Activated CD4-positive, alpha-beta memory T cell treated with anti-CD3 and anti-CD28 coated beads for 36 hours (primary cell): ENCODE measurements around the gene PCDHB7. TPM values are rescaled to one million over a fixed set of nuclear protein-coding genes. Genes with fewer than 3 reads are reported as not detected.
"Not testable (repeated sequence)": the region's sequence is repeated elsewhere in the genome, so short reads cannot be mapped to it uniquely, and the experiment has no call there.

Experiments
- CTCF ChIA-PET: fragments of 350-600 bp; sonication (Branson Sonifier 250); formaldehyde crosslinking; loops from one replicate; lab custom pipeline; 2021; ENCODE audit warnings: antibody characterized with exemption, inconsistent platforms; lab: Charles Lee
- POLR2A ChIA-PET: fragments of 350-600 bp; sonication (Branson Sonifier 250); formaldehyde crosslinking; loops from one replicate; lab custom pipeline; 2021; ENCODE audit warnings: antibody characterized with exemption; lab: Charles Lee
- DNase-seq: peaks from one replicate; pipeline ENCODE4 v3.0.0-alpha.2; 2020
- H3K27ac Mint-ChIP-seq: one replicate; pipeline ENCODE4 v1.8.0; 2021; ENCODE audit warnings: mixed read lengths
- H3K27me3 Mint-ChIP-seq: one replicate; pipeline ENCODE4 v1.8.0; 2021; ENCODE audit warnings: mixed read lengths
- H3K36me3 Mint-ChIP-seq: one replicate; pipeline ENCODE4 v1.8.0; 2021; ENCODE audit warnings: mixed read lengths
- H3K4me1 Mint-ChIP-seq: one replicate; pipeline ENCODE4 v1.8.0; 2021; ENCODE audit warnings: low read depth, mixed read lengths
- H3K4me3 Mint-ChIP-seq: one replicate; pipeline ENCODE4 v1.8.0; 2021; ENCODE audit warnings: mild to moderate bottlenecking, mixed read lengths
- H3K9me3 Mint-ChIP-seq: one replicate; pipeline ENCODE4 v1.8.0; 2021; ENCODE audit warnings: mixed read lengths
- intact Hi-C: fragments of 100-400 bp; cut with micrococcal nuclease; formaldehyde crosslinking; loops from one replicate; pipeline ENCODE4 v1.15.1; 2023
- total RNA-seq, 2 experiments: library from RNA; stranded (reverse); gene quantifications; one replicate each; pipeline ENCODE4 v1.2.3, GENCODE V29; 2021

The PCDHB7 gene
- total RNA-seq, 2 experiments from 2014 or later = not detected

GRCh38 chr5:141186897-141187512 is 14.6 kb downstream of the PCDHB7 start, which contains the start of gene PCDHB9:
Gene PCDHB9 (plus strand): TSS chr5:141187161. CDS start chr5:141187319, 158 bp downstream.
- POLR2A ChIA-PET = no interaction called here
- DNase-seq = peak; percentile 56
- Mint-ChIP-seq H3K36me3 (peaks cover 6% of the 10 kb centered on the region), H3K4me3 (peak within 1 kb of the TSS; percentile 8), H3K4me1 (peaks cover 6% of the 10 kb centered on the region), H3K27ac (no peak within 1 kb of the TSS), H3K27me3 (peaks cover 44% of the 10 kb centered on the region), H3K9me3 (peaks cover 22% of the 10 kb centered on the region)
- CTCF ChIA-PET = interaction anchor here (0.6 to 2.5 kb wide), 16 partner anchors 10 to 1274 kb away, joined by 3 to 12 read pairs (median 3); partner anchors contain the start of genes PCDHB11, PCDHB7, PCDHGB3 and TAF7
- intact Hi-C loops = no loop called here

- DNase-seq, H3K4me1 Mint-ChIP-seq, H3K27ac Mint-ChIP-seq, POLR2A ChIA-PET, intact Hi-C loops, H3K36me3 Mint-ChIP-seq, H3K4me3 Mint-ChIP-seq, CTCF ChIA-PET: not testable (repeated sequence)
- H3K9me3 Mint-ChIP-seq = peaks cover 18% of the 10 kb centered on the region
- peaks cover 41% of the 10 kb centered on the region for H3K27me3 Mint-ChIP-seq
Measured at GRCh38 chr5:141188682-141189081, 16.2 kb downstream of the PCDHB7 start.

- H3K27ac Mint-ChIP-seq, CTCF ChIA-PET, H3K4me3 Mint-ChIP-seq, DNase-seq, POLR2A ChIA-PET, H3K4me1 Mint-ChIP-seq, intact Hi-C loops, H3K36me3 Mint-ChIP-seq: not testable (repeated sequence)
- H3K9me3 Mint-ChIP-seq = peaks cover 18% of the 10 kb centered on the region
- peaks cover 41% of the 10 kb centered on the region for H3K27me3 Mint-ChIP-seq
Measured at GRCh38 chr5:141189131-141189530, 16.7 kb downstream of the PCDHB7 start.

GRCh38 chr5:141192110-141192725 is 19.8 kb downstream of the PCDHB7 start, which contains the start of gene PCDHB10:
Gene PCDHB10 (plus strand): TSS chr5:141192353. CDS start chr5:141192553, 200 bp downstream.
- intact Hi-C loops = no loop called here
- DNase-seq = peak; percentile 54
- POLR2A ChIA-PET = no interaction called here
- peaks cover 9% of the 10 kb centered on the region for H3K36me3 Mint-ChIP-seq
- H3K27me3 Mint-ChIP-seq = peaks cover 33% of the 10 kb centered on the region
- no peak within 1 kb of the TSS for H3K4me3 Mint-ChIP-seq
- peaks cover 2% of the 10 kb centered on the region for H3K4me1 Mint-ChIP-seq
- CTCF ChIA-PET = interaction anchor here (0.7 to 1.5 kb wide), 5 partner anchors 14 to 372 kb away, joined by 3 to 6 read pairs (median 3); partner anchors contain the start of gene PCDHGA10
- peaks cover 25% of the 10 kb centered on the region for H3K9me3 Mint-ChIP-seq
- H3K27ac Mint-ChIP-seq = no peak within 1 kb of the TSS

GRCh38 chr5:141194332-141194731 is 21.9 kb downstream of the PCDHB7 start:
- DNase-seq, intact Hi-C loops, H3K27ac Mint-ChIP-seq, H3K4me1 Mint-ChIP-seq, H3K36me3 Mint-ChIP-seq, H3K4me3 Mint-ChIP-seq, POLR2A ChIA-PET, CTCF ChIA-PET: not testable (repeated sequence)
- peaks cover 30% of the 10 kb centered on the region for H3K9me3 Mint-ChIP-seq
- peaks cover 39% of the 10 kb centered on the region for H3K27me3 Mint-ChIP-seq

- peaks cover 46% of the 10 kb centered on the region for H3K27me3 Mint-ChIP-seq
- CTCF ChIA-PET = interaction anchor here (1.0 to 1.7 kb wide), 2 partner anchors 9 to 225 kb away, joined by 5 to 9 read pairs; partner anchors contain the start of genes PCDHB9 and PCDHGA11
- H3K9me3 Mint-ChIP-seq = peaks cover 37% of the 10 kb centered on the region
- no peak overlapping the region for H3K27ac Mint-ChIP-seq
- no peak overlapping the region for H3K4me3 Mint-ChIP-seq
- POLR2A ChIA-PET = no interaction called here
- H3K36me3 Mint-ChIP-seq = peaks cover 8% of the 10 kb centered on the region
- no peak for DNase-seq
- intact Hi-C loops = no loop called here
- H3K4me1 Mint-ChIP-seq = no peaks in the 10 kb centered on the region
Measured at GRCh38 chr5:141196363-141196762, 23.9 kb downstream of the PCDHB7 start.

- intact Hi-C loops = no loop called here
- H3K36me3 Mint-ChIP-seq = peaks cover 6% of the 10 kb centered on the region
- peaks cover 29% of the 10 kb centered on the region for H3K9me3 Mint-ChIP-seq
- POLR2A ChIA-PET = no interaction called here
- CTCF ChIA-PET = interaction anchor here (1.2 kb wide), 1 partner anchor 12 kb away, joined by 4 read pairs; the partner anchor contains the start of gene PCDHB9
- H3K4me1 Mint-ChIP-seq = no peaks in the 10 kb centered on the region
- H3K4me3 Mint-ChIP-seq = no peak within 1 kb of the TSS
- peaks cover 31% of the 10 kb centered on the region for H3K27me3 Mint-ChIP-seq
- no peak for DNase-seq
- no peak within 1 kb of the TSS for H3K27ac Mint-ChIP-seq
Measured at GRCh38 chr5:141199359-141200235, 27.2 kb downstream of the PCDHB7 start, which contains the start of gene PCDHB11. Gene PCDHB11 (plus strand): TSS chr5:141199627. CDS start chr5:141199775, 148 bp downstream.

GRCh38 chr5:141201126-141201525 is 28.7 kb downstream of the PCDHB7 start:
- intact Hi-C loops, H3K4me1 Mint-ChIP-seq, H3K36me3 Mint-ChIP-seq, POLR2A ChIA-PET, H3K4me3 Mint-ChIP-seq, DNase-seq, H3K27ac Mint-ChIP-seq, CTCF ChIA-PET: not testable (repeated sequence)
- peaks cover 35% of the 10 kb centered on the region for H3K27me3 Mint-ChIP-seq
- peaks cover 26% of the 10 kb centered on the region for H3K9me3 Mint-ChIP-seq

- intact Hi-C loops = not testable (repeated sequence)
- peaks cover 38% of the 10 kb centered on the region for H3K27me3 Mint-ChIP-seq
Measured at GRCh38 chr5:141201646-141202045, 29.2 kb downstream of the PCDHB7 start.

GRCh38 chr5:141208478-141208877 is 36.0 kb downstream of the PCDHB7 start, which contains the start of gene PCDHB12:
Gene PCDHB12 (plus strand): TSS chr5:141208719. CDS start chr5:141208908, 189 bp downstream.
- no peak for DNase-seq
- ChIA-PET POLR2A (no interaction called here), CTCF (interaction anchor here (1.1 kb wide), 1 partner anchor 349 kb away, joined by 3 read pairs; no protein-coding TSS in a partner anchor)
- Mint-ChIP-seq H3K4me3 (no peak within 1 kb of the TSS), H3K4me1 (no peaks in the 10 kb centered on the region), H3K27ac (no peak within 1 kb of the TSS), H3K27me3 (peaks cover 45% of the 10 kb centered on the region), H3K36me3 (peaks cover 6% of the 10 kb centered on the region), H3K9me3 (peaks cover 4% of the 10 kb centered on the region)
- intact Hi-C loops = no loop called here

More at GRCh38 chr5:141201646-141202045, 29.2 kb downstream of the PCDHB7 start:
- H3K4me1 Mint-ChIP-seq, POLR2A ChIA-PET, H3K27ac Mint-ChIP-seq, CTCF ChIA-PET, DNase-seq, H3K4me3 Mint-ChIP-seq, H3K36me3 Mint-ChIP-seq: not testable (repeated sequence)
- peaks cover 21% of the 10 kb centered on the region for H3K9me3 Mint-ChIP-seq

- H3K27ac Mint-ChIP-seq, H3K4me3 Mint-ChIP-seq, H3K4me1 Mint-ChIP-seq, intact Hi-C loops, CTCF ChIA-PET, POLR2A ChIA-PET, H3K36me3 Mint-ChIP-seq, DNase-seq: not testable (repeated sequence)
- Mint-ChIP-seq H3K27me3 (peaks cover 56% of the 10 kb centered on the region), H3K9me3 (peaks cover 11% of the 10 kb centered on the region)
Measured at GRCh38 chr5:141210281-141210680, 37.8 kb downstream of the PCDHB7 start.
